ENCODE measurements around the gene PRR14.

Gene PRR14

GRCh38 chr16:30659507-30660423 is 9.0 kb downstream of the PRR14 start:
- peak; percentile 37 for DNase-seq (ENCODE audit: low spot score)

DNA sequence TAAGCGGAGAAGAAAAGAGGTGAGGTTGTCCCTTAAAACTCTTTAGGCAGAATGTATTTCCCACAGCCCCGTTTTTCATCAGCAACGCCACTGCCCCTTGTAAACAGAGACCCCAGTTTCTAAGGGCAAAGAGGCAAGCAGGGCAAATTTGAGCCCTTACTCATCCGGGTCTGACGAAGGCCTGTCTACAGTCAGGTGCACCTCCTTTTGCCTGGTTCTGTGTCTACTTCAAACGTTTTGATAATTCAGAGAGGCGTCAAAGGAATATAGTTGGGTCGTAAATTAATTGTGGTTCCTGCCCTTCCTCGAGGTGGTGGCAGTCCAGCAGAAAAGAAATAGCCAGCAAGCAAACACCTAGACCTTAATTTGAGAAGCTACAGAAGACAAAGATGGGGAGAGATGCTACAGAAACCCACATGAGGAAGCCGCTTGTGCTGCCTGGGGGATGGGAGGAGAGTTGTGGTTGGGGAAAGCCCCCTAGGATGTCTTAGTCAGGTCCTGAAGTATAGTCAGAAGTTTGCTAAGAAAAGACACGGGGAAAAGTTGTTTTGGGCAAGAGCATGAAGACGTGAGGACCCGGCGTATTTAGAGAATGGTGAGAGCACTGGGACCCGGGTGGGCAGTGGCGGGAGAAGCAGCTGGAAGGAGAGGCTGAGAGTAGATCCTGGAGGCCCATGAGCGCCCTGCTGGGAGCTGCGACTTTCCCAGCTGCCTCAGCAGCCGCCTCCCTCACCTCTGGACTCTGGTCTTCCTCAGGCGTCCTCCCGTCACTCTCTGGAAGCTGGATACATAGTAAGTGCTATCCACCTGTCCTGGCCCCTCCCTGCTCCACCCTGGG is 9.9 kb downstream of the PRR14 start:
- DNase-seq (ENCODE audit: low spot score): no peak

- DNase-seq (ENCODE audit: low spot score): no peak
Measured at GRCh38 chr16:30662449-30662848, 11.7 kb downstream of the PRR14 start.

DNA sequence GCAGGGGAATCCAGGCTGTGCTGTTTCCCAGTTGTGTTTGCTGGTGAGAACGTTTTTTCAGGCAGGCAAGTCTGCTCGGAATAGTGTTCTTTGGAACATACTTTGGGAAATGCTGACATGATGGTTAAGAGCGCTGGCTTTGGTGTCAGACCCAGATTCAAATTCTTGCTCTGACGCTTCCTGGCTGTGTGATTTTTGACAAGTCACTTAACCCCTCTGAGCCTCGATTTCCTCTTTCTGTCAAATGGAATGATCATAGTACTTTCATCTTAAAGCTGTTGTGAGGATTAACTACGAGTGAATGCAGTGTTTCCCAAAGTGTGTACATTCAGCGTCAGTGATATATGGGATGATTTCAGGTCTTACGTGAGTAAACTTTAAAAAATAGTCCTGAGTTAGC is 12.3 kb downstream of the PRR14 start:
- DNase-seq (ENCODE audit: low spot score): no peak

DNA sequence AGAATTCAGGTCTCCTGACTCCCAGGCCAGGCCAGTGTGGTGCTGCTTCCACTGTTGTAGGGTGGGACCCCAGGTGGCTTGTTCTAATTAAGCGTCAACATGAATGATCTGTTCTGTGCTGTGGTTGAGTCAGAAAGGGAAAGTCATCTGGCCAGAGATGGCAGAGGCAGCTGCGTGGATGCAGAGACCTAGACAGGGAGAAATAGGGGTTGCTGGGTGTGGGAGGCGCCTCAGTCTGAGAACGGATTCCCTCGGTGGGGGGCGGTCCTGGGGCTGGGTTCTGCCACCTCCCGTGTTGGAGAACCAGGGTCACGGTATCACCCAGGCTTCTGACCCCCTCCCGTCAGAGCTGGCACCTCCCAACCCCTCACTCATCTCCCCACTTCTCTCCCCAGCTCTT is 13.1 kb downstream of the PRR14 start:
- no peak for DNase-seq (ENCODE audit: low spot score)

DNA sequence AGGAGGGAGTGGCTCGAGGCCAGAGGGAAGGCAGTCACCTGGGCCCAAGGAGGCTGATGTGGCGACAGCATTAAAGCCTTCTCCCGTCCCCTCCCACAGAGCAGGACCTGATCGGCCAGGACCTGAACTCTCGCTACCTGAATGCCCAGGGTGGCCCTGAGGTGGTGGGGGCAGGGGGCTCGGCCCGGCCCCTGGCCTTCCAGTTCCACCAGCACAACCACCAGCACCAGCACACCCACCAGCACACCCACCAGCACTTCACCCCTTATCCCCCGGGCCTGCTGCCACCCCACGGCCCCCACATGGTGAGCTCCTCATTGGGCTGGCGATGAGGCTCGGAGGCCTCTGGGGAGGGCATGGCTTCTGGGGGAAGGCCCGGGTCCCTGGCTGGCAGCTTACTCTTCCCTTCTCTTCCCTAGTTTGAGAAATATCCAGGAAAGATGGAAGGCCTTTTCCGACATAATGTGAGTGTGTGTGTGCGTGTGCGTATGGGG is 13.9 kb downstream of the PRR14 start:
- no peak for DNase-seq (ENCODE audit: low spot score)

DNA sequence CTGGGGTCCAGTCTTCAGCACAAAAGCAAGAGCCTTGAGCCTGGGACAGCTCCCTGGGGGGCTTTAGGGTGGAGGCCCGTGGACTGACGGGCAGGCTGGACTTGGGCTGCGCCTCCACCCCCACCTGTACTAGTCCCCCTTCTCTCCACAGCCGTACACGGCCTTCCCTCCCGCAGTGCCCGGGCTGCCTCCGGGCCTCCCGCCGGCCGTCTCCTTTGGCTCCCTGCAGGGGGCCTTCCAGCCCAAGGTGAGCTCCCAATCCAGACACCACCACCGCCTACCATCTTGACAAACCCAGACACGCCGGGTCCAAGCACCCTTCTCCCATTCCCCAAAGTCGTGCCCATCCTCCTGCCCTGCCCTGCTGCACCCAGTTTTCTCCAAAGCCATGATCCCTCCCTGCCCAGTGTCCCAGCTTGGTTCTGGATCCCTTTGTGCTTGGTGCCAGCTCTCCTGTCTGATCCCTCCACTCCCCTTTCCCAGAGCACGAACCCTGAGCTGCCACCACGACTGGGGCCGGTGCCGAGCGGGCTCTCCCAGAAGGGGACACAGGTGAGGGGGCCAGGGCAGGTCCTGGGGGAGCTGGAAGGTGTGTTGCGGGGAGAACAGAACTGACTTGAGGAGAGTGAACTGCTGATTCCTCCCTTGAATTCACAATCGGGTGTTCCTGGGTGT is 14.5 kb downstream of the PRR14 start:
- no peak for DNase-seq (ENCODE audit: low spot score)

- DNase-seq (ENCODE audit: low spot score): no peak
Measured at GRCh38 chr16:30665830-30666190, 15.1 kb downstream of the PRR14 start.

- no peak for DNase-seq (ENCODE audit: low spot score)
Measured at GRCh38 chr16:30666681-30667080, 15.9 kb downstream of the PRR14 start.

DNA sequence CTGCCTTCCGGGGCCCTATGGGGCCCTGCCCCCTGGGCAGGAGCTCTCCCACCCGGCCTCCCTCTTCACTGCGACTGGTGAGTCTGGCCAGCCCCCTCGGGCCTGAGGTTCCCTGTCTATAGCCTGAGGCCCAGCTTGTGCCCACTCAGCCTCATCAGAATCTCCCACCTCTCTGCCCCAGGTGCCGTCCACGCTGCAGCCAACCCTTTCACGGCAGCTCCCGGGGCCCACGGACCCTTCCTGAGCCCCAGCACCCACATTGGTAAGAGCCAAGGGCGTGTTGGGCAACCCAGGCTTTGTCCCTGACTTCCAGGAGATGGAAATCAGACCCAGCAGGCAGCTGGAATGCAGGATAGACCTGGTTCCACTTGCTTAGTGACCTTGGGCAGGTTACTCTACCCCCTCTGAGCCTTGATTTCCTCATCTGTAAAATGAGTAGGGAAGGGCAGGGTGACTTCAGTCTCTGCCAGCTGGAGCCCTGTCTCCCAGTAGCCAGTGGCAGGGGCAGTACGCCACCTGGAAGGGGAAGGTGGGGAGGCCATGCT is 16.7 kb downstream of the PRR14 start:
- DNase-seq (ENCODE audit: low spot score): no peak

DNA sequence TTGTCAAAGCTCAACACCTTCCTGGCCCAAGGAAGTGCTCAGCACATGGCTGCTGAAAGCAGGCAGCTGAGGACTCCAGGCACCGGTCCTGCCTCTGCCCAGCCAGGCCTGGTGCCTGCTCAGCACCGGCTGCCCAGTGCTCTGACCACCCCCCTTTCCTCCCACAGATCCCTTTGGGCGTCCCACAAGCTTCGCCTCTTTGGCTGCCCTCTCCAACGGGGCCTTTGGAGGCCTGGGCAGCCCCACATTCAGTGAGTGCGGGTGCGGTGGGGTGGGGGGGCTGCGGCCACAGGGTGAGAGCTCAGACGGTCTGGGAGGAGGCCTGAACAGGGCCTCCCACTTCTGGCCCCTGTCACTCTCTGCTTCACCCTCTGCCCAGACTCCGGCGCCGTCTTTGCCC is 17.6 kb downstream of the PRR14 start:
- DNase-seq (ENCODE audit: low spot score): no peak

GRCh38 chr16:30669026-30669902 is 18.5 kb downstream of the PRR14 start:
- no peak for DNase-seq (ENCODE audit: low spot score)

DNA sequence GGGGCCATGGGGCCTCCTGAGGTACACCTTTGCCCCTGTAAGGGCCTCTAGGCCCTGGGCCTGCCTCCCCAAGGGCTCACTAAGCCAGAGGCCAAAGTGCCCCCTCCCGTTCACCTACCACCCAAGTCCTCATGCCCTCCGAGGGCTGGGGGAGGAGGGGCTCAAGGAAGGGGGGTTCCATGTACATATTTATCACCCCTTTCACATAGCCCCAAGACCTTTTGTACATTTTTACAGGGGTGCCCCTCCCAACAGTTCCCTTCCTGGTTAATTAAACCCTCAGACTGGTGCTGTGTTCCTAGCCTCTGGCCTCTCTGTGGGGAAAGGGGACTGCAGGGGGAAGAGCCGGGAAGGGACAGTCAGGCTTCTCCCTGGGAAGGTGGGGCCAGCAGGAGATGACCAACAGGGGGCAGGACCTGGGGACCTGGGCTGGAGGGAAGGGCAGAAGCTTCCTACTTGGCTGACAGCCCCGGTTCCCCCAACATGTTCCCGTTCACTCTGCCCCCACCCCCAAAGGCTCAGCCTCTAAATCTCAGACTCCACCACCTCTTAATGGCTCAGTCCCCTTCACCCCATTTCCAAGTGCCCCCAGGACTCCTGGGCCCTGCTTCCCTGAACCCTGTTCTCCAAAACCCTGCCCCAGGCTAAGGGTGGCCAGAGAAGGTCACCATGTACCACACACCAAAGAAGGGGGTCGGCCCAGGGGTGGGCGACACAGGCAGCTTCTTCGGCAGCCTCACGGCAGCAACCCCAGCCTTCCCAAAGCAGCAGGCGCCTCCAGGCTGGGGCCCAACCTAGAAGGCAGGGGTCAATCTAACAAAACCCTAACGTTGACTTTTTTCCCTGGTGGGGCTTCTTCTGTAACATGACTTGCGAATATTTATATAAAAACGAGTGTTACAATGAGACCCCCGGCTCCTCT is 19.4 kb downstream of the PRR14 start:
- no peak for DNase-seq (ENCODE audit: low spot score)

DNA sequence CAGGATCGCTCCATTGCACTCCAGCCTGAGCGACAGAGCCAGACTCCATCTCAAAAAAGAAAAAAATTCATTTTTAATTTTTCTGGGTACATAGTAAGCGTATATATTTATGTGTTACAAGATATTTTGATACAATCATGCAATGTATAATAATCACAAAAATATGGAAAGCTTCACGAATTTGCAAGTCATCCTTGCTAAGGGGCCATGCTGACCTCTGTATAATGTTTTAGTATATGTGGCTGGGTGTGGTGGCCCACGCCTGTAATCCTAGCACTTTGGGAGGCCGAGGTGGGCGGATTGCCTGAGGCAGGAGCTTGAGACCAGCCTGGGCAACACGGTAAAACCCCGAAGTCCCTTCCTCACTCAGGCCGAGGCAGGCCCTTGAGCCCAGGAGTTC is 24.4 kb downstream of the PRR14 start:
- DNase-seq (ENCODE audit: low spot score): no peak

DNA sequence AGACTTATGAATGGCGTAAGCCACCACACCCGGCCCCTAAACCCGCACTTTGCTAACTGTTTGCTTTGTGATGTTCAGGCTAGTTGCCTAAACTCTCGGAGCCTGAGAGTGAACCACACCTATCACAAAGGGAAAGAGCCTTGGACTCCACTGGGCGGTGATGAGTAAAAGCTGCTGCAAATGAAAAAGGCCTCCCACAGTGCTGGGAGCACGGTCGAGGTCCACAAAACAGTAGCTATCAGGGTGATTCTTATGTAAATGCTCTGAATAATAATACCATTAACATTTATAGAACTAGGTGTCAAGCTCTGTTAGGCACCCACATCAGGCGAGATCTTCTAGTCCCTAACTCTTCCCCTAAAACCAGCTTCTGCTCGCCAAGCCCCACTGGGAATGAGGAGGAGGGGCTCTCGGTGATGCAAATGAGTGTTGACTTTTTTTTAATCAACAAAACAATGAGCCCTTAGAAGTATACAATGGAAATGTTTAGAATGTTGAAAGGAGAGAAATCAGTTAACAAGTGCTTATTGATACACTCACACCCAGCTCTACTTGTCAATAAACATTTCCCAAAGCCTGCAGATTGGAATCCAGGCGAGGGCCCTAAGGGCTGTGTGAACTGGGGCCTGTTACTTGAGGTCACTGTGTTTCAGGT is 27.3 kb downstream of the PRR14 start:
- DNase-seq (ENCODE audit: low spot score): no peak

- no peak for DNase-seq (ENCODE audit: low spot score)
Measured at GRCh38 chr16:30678586-30678970, 27.8 kb downstream of the PRR14 start.

GRCh38 chr16:30680326-30680725 is 29.6 kb downstream of the PRR14 start:
- DNase-seq (ENCODE audit: low spot score): no peak

- DNase-seq (ENCODE audit: low spot score): no peak
Measured at GRCh38 chr16:30688701-30689100, 37.9 kb downstream of the PRR14 start.

GRCh38 chr16:30691907-30692306 is 41.1 kb downstream of the PRR14 start:
- DNase-seq (ENCODE audit: low spot score): no peak

All from hepatic stellate cell (primary cell).